GM12874 (cell line): ENCODE measurements around the gene SYT9.

ENCODE experiments used
- TF ChIP-seq, protein P1 (sequence below): IDR thresholded peaks from 2 replicates; pipeline ENCODE4 v1.5.1; 2011; ENCODE audit warnings: low read depth, mild to moderate bottlenecking, control low read depth, low read length, moderate library complexity; ENCODE audit not compliant: insufficient read depth

The SYT9 gene

DNA sequence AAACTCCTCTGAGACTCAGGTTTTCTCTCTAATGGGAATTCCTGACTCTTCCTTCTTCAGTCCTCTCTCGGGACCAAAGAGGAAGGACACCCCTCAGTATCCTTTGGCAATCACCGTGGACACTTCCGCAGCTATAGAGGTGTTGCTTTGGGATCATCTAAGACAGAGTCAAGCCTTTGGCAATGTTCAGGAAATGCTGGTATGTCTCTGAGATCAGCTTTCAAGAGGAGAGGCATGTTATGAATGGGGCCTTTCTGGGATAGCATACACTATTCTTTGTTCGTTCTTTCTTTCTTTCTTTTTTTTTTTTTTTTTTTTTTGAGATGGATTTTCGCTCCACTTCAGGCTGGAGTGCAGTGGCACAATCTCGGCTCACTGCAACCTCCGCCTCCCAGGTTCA, 219.4 kb downstream of the SYT9 start:
- TF ChIP-seq, protein P1, sequence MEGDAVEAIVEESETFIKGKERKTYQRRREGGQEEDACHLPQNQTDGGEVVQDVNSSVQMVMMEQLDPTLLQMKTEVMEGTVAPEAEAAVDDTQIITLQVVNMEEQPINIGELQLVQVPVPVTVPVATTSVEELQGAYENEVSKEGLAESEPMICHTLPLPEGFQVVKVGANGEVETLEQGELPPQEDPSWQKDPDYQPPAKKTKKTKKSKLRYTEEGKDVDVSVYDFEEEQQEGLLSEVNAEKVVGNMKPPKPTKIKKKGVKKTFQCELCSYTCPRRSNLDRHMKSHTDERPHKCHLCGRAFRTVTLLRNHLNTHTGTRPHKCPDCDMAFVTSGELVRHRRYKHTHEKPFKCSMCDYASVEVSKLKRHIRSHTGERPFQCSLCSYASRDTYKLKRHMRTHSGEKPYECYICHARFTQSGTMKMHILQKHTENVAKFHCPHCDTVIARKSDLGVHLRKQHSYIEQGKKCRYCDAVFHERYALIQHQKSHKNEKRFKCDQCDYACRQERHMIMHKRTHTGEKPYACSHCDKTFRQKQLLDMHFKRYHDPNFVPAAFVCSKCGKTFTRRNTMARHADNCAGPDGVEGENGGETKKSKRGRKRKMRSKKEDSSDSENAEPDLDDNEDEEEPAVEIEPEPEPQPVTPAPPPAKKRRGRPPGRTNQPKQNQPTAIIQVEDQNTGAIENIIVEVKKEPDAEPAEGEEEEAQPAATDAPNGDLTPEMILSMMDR, result no peak

DNA sequence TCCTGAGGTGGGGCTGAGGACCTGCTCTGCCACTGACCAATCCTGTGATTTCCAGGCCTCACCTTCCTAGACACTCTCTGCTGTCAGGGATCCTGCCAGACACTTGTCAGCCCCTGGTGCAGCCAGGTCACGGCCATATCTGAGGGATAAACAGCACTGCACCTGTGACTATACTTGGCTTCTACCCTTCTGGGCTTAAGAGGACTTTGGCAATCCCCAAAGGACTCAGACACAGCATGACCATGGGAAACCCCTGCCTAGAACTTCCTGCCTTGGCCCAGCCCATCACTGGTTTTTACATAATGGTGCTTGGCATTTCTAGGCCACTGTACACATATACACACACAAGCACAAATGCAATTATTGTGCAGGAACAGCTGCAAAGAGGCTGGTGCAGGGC, 222.0 kb downstream of the SYT9 start:
- TF ChIP-seq, protein P1, result no peak

DNA sequence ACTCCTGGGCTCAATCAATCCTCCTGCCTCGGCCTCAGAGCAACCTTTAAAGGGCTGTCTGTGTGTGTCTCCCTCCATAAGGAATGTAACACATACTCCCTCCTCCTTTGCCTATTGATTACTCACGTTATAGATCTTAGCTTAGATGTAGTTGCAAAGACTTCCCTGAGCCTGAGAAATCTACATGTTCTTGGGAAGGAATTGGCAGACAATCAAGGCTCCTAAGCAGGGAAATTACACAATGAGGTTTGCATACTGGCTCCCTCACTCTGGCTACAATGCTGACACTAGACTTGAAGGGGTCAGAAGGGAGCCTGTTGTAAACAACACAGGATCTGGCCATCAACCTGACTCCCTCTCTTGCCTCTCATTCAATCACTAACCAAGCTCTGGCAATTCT, 228.4 kb downstream of the SYT9 start:
- TF ChIP-seq, protein P1, result no peak

DNA sequence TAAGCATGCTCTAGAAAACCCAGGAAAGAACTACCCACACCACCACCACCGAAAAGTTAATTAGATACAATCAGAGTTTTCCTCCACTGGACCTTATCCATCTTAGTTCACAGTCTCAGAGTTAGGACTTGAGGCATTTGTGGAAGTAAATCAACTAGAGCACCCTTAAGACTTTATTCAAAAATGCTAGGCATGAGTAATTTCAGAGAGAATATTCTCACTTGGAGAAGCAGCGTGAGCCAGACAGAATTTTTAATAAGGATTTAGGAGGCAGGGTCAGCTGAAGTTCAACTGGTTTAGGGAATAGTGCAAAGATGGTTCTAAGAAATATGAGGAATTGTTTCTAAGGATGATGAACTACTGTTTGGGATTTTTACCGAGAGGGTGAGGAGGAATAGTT, 232.4 kb downstream of the SYT9 start:
- TF ChIP-seq, protein P1, result no peak

DNA sequence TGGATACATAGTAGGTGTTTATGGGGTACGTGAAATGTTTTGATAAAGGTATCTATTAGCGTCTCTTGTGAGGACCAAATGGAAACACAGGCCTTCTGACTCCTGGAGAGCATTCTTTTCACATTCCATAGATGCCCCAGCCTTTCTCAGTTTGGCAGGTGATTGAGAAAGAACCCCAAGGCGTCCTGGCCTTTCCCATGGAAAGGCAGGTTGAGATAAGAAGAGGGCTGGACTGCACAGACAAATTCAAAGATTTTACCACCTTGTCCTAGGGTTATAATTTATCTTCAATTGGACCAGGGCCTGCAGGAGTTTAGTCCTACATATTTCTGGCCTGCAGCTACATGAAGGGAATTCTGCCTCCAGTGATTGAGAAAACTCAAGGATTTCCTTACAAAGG, 232.9 kb downstream of the SYT9 start:
- TF ChIP-seq, protein P1, result no peak

DNA sequence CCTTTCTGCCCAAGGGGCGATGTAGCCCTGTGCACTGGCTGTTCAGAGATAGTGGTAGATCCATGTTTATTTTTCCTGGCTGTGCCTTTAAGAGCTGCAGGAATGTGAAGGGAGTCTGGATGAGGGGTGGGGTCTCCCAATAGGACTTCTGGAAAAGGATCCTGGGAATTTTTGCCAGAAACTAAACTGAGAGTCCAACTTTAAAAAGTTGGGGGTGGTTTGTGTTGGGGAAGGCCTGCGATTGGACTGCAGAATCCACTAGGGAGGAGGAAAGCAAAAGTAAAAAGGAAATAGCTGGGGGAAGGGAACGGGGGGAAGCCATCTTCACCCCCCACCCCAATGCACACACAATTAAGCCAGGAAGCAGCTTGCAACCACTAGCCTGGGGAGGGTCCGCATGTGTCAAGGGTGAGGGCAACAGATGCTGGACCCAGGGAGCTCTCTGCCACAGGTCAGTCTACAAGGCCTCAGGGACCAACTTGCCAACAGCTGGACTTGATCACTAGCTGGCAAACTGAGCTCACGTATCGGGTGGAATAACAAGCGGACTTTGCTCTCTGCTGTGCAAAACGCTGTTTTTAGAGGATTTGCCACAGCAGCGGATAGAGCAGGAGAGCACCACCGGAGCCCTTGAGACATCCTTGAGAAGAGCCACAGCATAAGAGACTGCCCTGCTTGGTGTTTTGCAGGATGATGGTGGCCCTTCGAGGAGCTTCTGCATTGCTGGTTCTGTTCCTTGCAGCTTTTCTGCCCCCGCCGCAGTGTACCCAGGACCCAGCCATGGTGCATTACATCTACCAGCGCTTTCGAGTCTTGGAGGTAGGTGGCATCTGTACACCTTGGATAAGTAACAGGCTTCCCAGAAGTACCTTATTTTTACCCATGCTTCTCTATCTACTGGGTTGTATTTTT, 233.7 kb downstream of the SYT9 start, which contains the start of gene OLFML1:
TSS of gene OLFML1 (plus strand) at position 321 of the 912 bp plus-strand sequence. CDS start at position 691, 370 bp downstream.
- TF ChIP-seq, protein P1, result no peak

DNA sequence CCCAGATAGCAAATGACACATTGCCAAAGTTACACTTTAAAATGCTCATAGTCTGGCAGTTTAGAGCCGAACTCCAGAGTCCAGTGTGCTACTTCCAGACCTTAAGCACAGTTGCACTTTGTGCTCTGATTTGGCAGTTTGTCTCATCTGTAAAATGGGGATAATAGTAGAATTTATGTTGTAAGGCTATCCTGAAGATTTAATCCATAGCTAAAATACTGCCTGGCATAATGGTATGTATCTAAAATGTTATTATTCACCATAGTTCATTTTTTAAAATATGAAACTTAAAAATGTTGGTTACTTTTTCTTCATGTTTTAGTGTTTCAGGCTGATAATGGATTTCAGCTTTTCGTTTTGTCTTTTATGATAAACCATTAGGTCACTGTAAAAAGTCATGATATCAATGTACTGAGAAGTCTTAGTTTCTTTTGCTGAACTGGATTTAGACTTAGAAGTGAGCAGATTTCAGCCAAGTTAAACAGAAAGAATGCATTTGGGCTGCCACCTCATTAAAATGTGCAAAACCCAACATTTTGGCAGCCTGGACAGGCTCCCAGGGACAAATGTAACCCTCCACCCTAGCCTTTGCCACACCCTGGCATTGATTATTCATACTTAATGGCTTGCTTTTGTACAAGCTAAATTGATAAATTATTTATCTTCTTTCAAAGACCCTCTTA, 234.5 kb downstream of the SYT9 start:
- TF ChIP-seq, protein P1, result no peak
